ENCODE measurements around the gene NFU1.
A peak's percentile ranks its signal among the peaks of the same experiment; 100 is the strongest.

NFU1 gene

DNA sequence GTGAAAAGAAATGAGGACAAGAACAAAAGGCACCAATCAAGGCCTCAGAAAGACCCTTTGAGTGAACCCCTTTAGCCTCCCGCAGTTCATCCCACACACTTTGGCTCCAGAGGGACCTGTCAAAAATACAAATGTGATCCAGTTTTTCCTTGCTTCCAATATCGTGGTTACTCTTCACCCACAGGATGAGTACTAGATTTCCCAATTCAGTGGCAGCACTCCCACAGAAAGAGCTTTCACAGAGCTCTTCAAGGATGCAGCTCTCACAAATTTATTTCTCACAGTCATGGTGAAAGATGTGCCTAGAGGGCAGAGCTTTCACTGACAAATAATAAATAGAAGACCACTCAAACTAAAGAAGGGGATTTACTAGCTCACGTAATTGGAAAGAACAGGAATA lies 47.2 kb downstream of the NFU1 start:
- ChIA-PET POLR2A (interaction anchor here (1.0 kb wide), 1 partner anchor 47 kb away, joined by 3 read pairs; no protein-coding TSS in a partner anchor), CTCF (interaction anchor here (0.5 to 1.5 kb wide), 6 partner anchors 8 to 323 kb away, joined by 3 to 6 read pairs (median 3); partner anchors contain the start of gene NFU1)
- no peak overlapping the region for H3K4me3 ChIP-seq (ENCODE audit: low read depth, low read length)
- no peak overlapping the region for H3K27ac ChIP-seq (ENCODE audit: extremely low read depth, low read depth, low read length)
- TF ChIP-seq ZNF544 (tag by site-specific recombination; IDR thresholded peaks at IDR 0.05) (no peak), ZIC2 (tag by site-specific recombination; IDR thresholded peaks at IDR 0.05) (no peak), ZNF426 (tag by site-specific recombination; IDR thresholded peaks at IDR 0.05) (no peak), ZFP69B (tag by site-specific recombination; IDR thresholded peaks at IDR 0.05) (no peak), SALL2 (tag by site-specific recombination; IDR thresholded peaks at IDR 0.05; ENCODE audit: borderline replicate concordance) (no peak), GLIS2 (tag by site-specific recombination; IDR thresholded peaks at IDR 0.05) (no peak), ZNF26 (tag by site-specific recombination; IDR thresholded peaks at IDR 0.05) (no peak), ZNF19 (tag by site-specific recombination; IDR thresholded peaks at IDR 0.05; ENCODE audit: low read depth) (no peak)
- H3K9me3 ChIP-seq (ENCODE audit: control insufficient read depth, insufficient read depth, low read depth, low read length), result no peaks in the 10 kb centered on the region
- no peaks in the 10 kb centered on the region for H3K4me1 ChIP-seq (ENCODE audit: control insufficient read depth, insufficient read depth, low read length)
- H3K36me3 ChIP-seq (ENCODE audit: control insufficient read depth in 2 of 2, insufficient read depth in 1 of 2, low read length in 2 of 2), result peaks cover 4 to 8% of the 10 kb centered on the region in 2 experiments; a peak in 2 of 3 replicates

DNA sequence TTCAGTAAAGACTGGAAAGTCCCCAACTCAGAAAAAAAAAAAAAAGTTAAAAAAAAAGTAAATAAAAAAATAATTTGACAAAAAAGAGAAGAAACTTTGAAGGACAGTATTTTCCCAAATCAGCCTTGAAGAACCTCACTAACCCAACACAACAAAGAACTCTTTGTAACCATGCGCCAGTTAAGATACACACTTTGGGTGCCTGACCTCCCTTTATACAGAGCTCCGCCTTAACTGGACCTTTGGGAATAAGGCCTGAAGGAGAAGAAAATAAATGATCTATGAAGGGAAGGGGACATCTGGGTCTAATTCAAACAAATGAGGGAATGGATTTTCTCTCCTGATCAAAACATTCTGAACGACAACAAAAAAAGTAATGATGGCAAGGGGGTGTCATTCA lies 48.0 kb downstream of the NFU1 start:
- CTCF ChIA-PET, result interaction anchor here (0.7 to 2.4 kb wide), 4 partner anchors 14 to 692 kb away, joined by 3 to 17 read pairs (median 4); partner anchors contain the start of gene NFU1
- no peaks in the 10 kb centered on the region for H3K9me3 ChIP-seq (ENCODE audit: control insufficient read depth, insufficient read depth, low read depth, low read length)
- H3K27ac ChIP-seq (ENCODE audit: extremely low read depth, low read depth, low read length), result no peak overlapping the region
- TF ChIP-seq, protein P1, sequence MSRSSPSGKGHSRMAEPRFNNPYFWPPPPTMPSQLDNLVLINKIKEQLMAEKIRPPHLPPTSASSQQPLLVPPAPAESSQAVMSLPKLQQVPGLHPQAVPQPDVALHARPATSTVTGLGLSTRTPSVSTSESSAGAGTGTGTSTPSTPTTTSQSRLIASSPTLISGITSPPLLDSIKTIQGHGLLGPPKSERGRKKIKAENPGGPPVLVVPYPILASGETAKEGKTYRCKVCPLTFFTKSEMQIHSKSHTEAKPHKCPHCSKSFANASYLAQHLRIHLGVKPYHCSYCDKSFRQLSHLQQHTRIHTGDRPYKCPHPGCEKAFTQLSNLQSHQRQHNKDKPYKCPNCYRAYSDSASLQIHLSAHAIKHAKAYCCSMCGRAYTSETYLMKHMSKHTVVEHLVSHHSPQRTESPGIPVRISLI (tag by site-specific recombination; IDR thresholded peaks at IDR 0.05), result 0 out of 2 replicates have a peak, but pooled peaks have one; percentile 55
- TF ChIP-seq ZNF132 (tag by site-specific recombination; IDR thresholded peaks at IDR 0.05; ENCODE audit: borderline replicate concordance), result no peak
- POLR2A ChIA-PET, result no interaction called here
- H3K4me3 ChIP-seq (ENCODE audit: low read depth, low read length), result no peak overlapping the region
- H3K36me3 ChIP-seq (ENCODE audit: control insufficient read depth in 2 of 2, insufficient read depth in 1 of 2, low read length in 2 of 2), result peaks cover 1 to 2% of the 10 kb centered on the region in 2 experiments; a peak in 2 of 3 replicates
- H3K4me1 ChIP-seq (ENCODE audit: control insufficient read depth, insufficient read depth, low read length), result no peaks in the 10 kb centered on the region

GRCh38 chr2:69387770-69388481 lies 49.3 kb downstream of the NFU1 start:
- Histone ChIP-seq H3K27ac (ENCODE audit: extremely low read depth, low read depth, low read length) (peak overlapping the region; percentile 0; the same call in 1 of the 2 replicates), H3K4me1 (ENCODE audit: control insufficient read depth, insufficient read depth, low read length) (no peaks in the 10 kb centered on the region), H3K9me3 (ENCODE audit: control insufficient read depth, insufficient read depth, low read depth, low read length) (no peaks in the 10 kb centered on the region), H3K4me3 (ENCODE audit: low read depth, low read length) (peak overlapping the region; percentile 54), H3K36me3 (ENCODE audit: control insufficient read depth in 2 of 2, insufficient read depth in 1 of 2, low read length in 2 of 2) (no peaks in the 10 kb centered on the region; a peak in 1 of 3 replicates)
- POLR2A ChIA-PET, result no interaction called here
- TF ChIP-seq ZNF335 (tag by site-specific recombination; conservative IDR thresholded peaks at IDR 0.05) (no peak), ZBTB26 (tag by site-specific recombination; optimal IDR thresholded peaks at IDR 0.05) (no peak), SCRT2 (tag by site-specific recombination; IDR thresholded peaks at IDR 0.05) (peak; percentile 93), ZNF169 (tag by site-specific recombination; IDR thresholded peaks at IDR 0.05) (no peak), ZNF391 (tag by site-specific recombination; IDR thresholded peaks at IDR 0.05; ENCODE audit: borderline replicate concordance, low read depth) (no peak), SCRT1 (tag by site-specific recombination; IDR thresholded peaks at IDR 0.05; ENCODE audit: borderline replicate concordance) (peak; percentile 76; the same call in 1 of the 2 replicates)
- CTCF ChIA-PET, result interaction anchor here (2.4 kb wide), 1 partner anchor 12 kb away, joined by 17 read pairs; no protein-coding TSS in a partner anchor
